Ishikawa (cell line): Measurements from ENCODE around the gene RAPSN.

Source experiments
- CEBPB ChIP-seq: IDR thresholded peaks from 2 replicates; pipeline ENCODE4 v1.6.1; 2012
- CREB1 ChIP-seq: IDR thresholded peaks from 2 replicates; pipeline ENCODE4 v1.6.1; 2012; ENCODE audit warnings: low read depth
- EGR1 ChIP-seq: IDR thresholded peaks from 2 replicates; pipeline ENCODE4 v1.6.1; 2012
- EP300 ChIP-seq: IDR thresholded peaks from 2 replicates; pipeline ENCODE4 v1.6.1; 2012; ENCODE audit warnings: borderline replicate concordance
- FOXM1 ChIP-seq: IDR thresholded peaks from 2 replicates; pipeline ENCODE4 v1.6.1; 2012; ENCODE audit warnings: low read depth, borderline replicate concordance
- MAX ChIP-seq: IDR thresholded peaks from 2 replicates; pipeline ENCODE4 v1.6.1; 2012
- NFIC ChIP-seq: IDR thresholded peaks from 2 replicates; pipeline ENCODE4 v1.6.1; 2012
- RAD21 ChIP-seq: IDR thresholded peaks from 2 replicates; pipeline ENCODE4 v1.6.1; 2012; ENCODE audit warnings: low read depth
- REST ChIP-seq: IDR thresholded peaks from 2 replicates; pipeline ENCODE4 v1.6.1; 2012; ENCODE audit warnings: low read depth, mild to moderate bottlenecking
- TAF1 ChIP-seq: IDR thresholded peaks from 2 replicates; pipeline ENCODE4 v1.6.1; 2012; ENCODE audit warnings: low read depth, mild to moderate bottlenecking
- TCF12 ChIP-seq: IDR thresholded peaks from 2 replicates; pipeline ENCODE4 v1.6.1; 2012; ENCODE audit warnings: low read depth
- TEAD4 ChIP-seq: IDR thresholded peaks from 2 replicates; pipeline ENCODE4 v1.6.1; 2012
- USF1 ChIP-seq: IDR thresholded peaks from 2 replicates; pipeline ENCODE4 v1.6.1; 2012
- YY1 ChIP-seq: IDR thresholded peaks from 2 replicates; pipeline ENCODE4 v1.6.1; 2012; ENCODE audit warnings: low read depth
- ZBTB7A ChIP-seq: IDR thresholded peaks from 2 replicates; pipeline ENCODE4 v1.6.1; 2012; ENCODE audit warnings: low read depth

The RAPSN gene

GRCh38 chr11:47448566-47449427, at the start of gene RAPSN:
RAPSN (minus strand) TSS chr11:47449136; CDS start chr11:47448964, 172 bp downstream.
- TF ChIP-seq CEBPB (no peak), TEAD4 (no peak), RAD21 (no peak), EP300 (no peak), TCF12 (no peak), NFIC (no peak), MAX (no peak), USF1 (no peak), CREB1 (no peak), YY1 (no peak), FOXM1 (no peak), EGR1 (no peak), TAF1 (no peak), ZBTB7A (no peak), REST (no peak)

- no peak for TF ChIP-seq NFIC
Measured at GRCh38 chr11:47498149-47498548, 49.2 kb upstream of the RAPSN start.

- no peak for TF ChIP-seq RAD21
- TF ChIP-seq CREB1 = no peak
- TF ChIP-seq EGR1 = no peak
- no peak for TF ChIP-seq ZBTB7A
- TF ChIP-seq REST = no peak
- TF ChIP-seq NFIC = no peak
- TF ChIP-seq USF1 = no peak
- TF ChIP-seq TAF1 = no peak
- TF ChIP-seq TEAD4 = no peak
- TF ChIP-seq YY1 = no peak
- TF ChIP-seq MAX = no peak
- TF ChIP-seq TCF12 = no peak
Measured at GRCh38 chr11:47496808-47497207, 47.9 kb upstream of the RAPSN start.

- TF ChIP-seq TEAD4 (no peak), MAX (no peak), YY1 (no peak), EGR1 (no peak), REST (no peak), CEBPB (no peak)
Measured at GRCh38 chr11:47495856-47496217, 46.9 kb upstream of the RAPSN start.
